BE2C (cell line): ENCODE measurements around the gene IGFBP7.

Source experiments
- DNase-seq: peaks from one replicate; pipeline ENCODE4 v3.0.0-alpha.2; 2020
- H3K27me3 ChIP-seq: fragments of 250-450 bp; sonication (Bioruptor Pico); 2 replicates; pipeline ENCODE4 v1.5.1; 2020; ENCODE audit warnings: mild to moderate bottlenecking
- H3K36me3 ChIP-seq: fragments of 250-450 bp; sonication (Bioruptor Pico); 2 replicates; pipeline ENCODE4 v1.5.1; 2020; ENCODE audit warnings: mild to moderate bottlenecking
- H3K4me1 ChIP-seq: fragments of 250-450 bp; sonication (Bioruptor Pico); 2 replicates; pipeline ENCODE4 v1.5.1; 2020
- H3K4me3 ChIP-seq: 2 replicates; pipeline ENCODE4 v1.5.1; 2011; ENCODE audit warnings: low read depth, low read length
- H3K9me3 ChIP-seq: fragments of 250-450 bp; sonication (Bioruptor Pico); 2 replicates; pipeline ENCODE4 v1.5.1; 2020
- TF ChIP-seq, protein P1 (sequence below): IDR thresholded peaks from 2 replicates; pipeline ENCODE4 v1.5.1; 2012; ENCODE audit warnings: mild to moderate bottlenecking, low read depth, low read length

Gene IGFBP7

DNA sequence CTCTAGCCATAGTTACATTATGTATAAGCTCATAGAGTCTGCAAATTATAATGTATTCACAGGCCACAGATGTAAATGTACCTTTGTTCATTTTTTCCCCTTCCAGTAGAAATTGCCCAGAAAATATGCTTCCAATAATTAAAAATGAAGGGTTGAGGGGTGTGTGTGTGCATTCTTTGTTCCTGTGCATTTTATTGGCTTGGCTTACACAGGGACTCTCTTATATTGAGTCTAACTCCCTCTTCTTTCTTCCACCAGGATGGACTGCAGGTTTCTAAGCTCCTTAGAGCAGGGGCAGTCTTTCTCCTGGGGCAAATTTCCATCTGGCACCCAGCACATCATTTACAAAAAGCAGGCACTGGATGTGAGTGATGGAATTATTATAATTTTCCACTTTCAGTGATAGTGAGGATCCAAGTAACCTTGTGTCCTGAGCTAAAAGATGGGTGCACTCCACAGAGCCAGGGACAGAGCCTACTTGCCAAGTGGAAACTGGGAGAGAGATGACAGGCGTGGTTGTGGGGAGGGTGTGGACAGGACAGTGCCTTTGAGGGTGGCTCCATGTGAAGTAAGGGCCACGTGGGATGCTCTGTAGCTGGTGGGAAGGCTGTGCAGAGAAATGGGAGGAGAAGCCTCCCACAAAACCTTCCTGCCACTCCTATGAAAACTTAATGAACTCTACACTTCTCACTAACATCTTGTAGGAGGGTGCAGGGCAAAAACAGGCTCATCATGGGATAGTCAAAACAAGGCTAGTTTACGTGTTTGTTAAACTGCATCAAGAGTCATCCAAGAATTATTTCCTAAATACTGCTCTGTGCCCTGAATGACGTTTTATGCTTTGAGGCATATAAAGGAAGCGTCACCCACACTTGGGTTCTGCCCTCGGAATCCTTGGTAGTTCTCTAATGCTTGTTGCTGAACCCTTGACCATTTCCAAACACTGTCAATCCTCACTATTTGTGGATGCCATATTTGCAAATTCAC, 16.0 kb downstream of the IGFBP7 start:
- Histone ChIP-seq H3K4me1 (no peaks in the 10 kb centered on the region; the same call in 1 of the 2 replicates), H3K27me3 (no peaks in the 10 kb centered on the region), H3K4me3 (no peak overlapping the region), H3K36me3 (no peaks in the 10 kb centered on the region), H3K9me3 (no peaks in the 10 kb centered on the region)
- no peak for DNase-seq
- TF ChIP-seq, protein P1, sequence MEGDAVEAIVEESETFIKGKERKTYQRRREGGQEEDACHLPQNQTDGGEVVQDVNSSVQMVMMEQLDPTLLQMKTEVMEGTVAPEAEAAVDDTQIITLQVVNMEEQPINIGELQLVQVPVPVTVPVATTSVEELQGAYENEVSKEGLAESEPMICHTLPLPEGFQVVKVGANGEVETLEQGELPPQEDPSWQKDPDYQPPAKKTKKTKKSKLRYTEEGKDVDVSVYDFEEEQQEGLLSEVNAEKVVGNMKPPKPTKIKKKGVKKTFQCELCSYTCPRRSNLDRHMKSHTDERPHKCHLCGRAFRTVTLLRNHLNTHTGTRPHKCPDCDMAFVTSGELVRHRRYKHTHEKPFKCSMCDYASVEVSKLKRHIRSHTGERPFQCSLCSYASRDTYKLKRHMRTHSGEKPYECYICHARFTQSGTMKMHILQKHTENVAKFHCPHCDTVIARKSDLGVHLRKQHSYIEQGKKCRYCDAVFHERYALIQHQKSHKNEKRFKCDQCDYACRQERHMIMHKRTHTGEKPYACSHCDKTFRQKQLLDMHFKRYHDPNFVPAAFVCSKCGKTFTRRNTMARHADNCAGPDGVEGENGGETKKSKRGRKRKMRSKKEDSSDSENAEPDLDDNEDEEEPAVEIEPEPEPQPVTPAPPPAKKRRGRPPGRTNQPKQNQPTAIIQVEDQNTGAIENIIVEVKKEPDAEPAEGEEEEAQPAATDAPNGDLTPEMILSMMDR, result no peak

DNA sequence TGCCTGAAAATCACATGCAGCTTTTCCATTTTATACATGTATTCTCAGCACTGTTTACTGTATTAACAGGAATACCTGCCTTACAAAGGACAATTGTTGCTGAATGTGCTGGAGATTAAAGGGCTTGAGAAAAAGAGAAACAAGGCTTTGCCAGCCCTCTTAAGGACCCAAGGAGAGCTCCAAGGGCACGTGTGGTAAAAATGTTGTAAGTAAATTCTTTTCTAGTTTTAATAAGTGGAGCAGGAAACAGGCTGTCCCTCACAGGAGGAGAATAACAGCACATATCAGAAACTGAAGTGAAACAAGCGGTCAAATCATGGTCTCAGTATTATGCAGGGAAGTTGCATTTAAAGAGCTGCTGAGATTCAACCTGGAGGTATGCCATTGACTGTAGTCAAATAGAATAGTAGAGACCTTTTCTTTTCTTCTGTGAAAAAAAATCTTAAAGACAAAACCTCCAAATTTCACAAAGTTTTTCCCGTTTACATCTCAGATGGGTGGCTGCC, 18.5 kb downstream of the IGFBP7 start:
- Histone ChIP-seq H3K36me3 (no peaks in the 10 kb centered on the region), H3K27me3 (no peaks in the 10 kb centered on the region), H3K4me1 (no peaks in the 10 kb centered on the region; the same call in 1 of the 2 replicates), H3K4me3 (no peak overlapping the region), H3K9me3 (no peaks in the 10 kb centered on the region)
- DNase-seq, result no peak
- TF ChIP-seq, protein P1, result no peak

DNA sequence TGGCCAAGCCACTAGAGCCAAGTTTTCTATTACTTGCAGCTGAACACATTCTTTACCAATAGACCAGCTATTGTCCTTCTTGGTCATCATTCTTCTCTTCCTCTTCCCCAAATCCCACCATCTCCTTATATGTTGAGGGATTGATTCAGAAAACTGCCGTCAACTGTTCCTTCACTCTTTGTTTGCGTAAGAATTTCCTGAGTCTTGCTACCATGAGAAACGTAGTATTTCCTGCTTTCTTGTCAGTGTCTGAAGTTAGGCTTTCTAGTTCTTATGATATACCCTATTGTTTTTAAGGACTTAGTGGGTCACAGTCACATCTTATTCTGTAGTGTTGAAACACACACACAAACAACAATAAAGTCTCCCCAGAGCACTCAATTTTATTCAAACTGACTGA, 20.1 kb downstream of the IGFBP7 start:
- H3K4me1 ChIP-seq, result no peaks in the 10 kb centered on the region; the same call in 1 of the 2 replicates

DNA sequence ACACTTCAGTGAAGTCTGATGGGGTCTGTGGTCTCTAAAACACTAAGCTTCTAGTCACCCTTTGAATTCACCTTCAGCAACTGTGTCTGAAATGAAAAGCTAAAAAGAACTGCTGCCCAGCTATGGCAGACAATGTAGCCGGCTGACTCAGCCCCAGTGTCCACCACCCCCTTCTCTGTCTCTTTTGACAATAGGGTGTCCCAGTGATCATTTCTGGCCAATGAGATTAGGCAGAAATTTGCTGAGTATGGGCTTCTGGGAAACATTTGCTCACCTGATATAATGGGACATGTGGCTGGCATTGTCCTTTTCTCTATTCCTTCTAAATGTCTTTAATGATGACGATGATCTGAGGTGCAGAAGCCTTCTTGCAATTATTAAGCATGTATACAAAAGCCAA, 20.6 kb downstream of the IGFBP7 start:
- Histone ChIP-seq H3K4me1 (no peaks in the 10 kb centered on the region; the same call in 1 of the 2 replicates), H3K4me3 (no peak overlapping the region), H3K36me3 (no peaks in the 10 kb centered on the region), H3K9me3 (no peaks in the 10 kb centered on the region), H3K27me3 (no peaks in the 10 kb centered on the region)
- DNase-seq, result no peak
- TF ChIP-seq, protein P1, result no peak

More for the DNA sequence above, 20.1 kb downstream of the IGFBP7 start:
- H3K4me3 ChIP-seq, result no peak overlapping the region
- H3K36me3 ChIP-seq, result no peaks in the 10 kb centered on the region
- DNase-seq, result no peak
- TF ChIP-seq, protein P1, result no peak
- H3K9me3 ChIP-seq, result no peaks in the 10 kb centered on the region
- no peaks in the 10 kb centered on the region for H3K27me3 ChIP-seq

DNA sequence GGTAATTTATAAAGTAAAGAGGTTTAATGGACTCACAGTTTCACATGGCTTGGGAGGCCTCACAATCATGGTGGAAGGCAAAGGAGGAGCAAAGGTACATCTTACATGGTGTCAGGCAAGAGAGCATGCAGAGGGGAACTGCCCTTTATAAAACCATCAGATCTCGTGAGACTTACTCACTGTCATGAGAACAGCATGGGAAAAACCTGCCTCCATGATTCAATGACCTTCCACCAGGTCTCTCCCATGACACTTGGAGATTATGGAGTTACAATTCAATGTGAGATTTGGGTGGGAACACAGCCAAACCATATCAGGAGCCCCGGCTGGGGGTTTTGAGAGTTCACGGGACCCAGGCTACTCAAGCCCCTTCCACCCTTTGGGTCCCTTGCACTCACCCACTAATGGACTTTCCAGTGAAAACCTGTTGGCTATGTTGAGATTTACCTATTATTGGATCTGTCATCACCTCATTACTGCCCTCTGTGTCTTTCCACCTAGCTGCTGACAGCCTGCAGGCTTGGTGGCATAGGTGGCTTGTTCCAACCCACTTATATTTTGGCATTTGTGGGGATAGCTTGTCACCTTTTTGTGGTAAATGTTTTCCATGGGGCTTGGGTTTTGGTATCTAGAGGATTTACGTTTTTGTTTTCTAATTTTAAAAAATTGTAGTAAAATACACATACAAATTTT, 24.0 kb downstream of the IGFBP7 start:
- DNase-seq, result no peak
- H3K9me3 ChIP-seq, result no peaks in the 10 kb centered on the region
- no peak overlapping the region for H3K4me3 ChIP-seq
- H3K4me1 ChIP-seq, result no peaks in the 10 kb centered on the region; the same call in 1 of the 2 replicates
- no peaks in the 10 kb centered on the region for H3K36me3 ChIP-seq
- TF ChIP-seq, protein P1, result no peak
- H3K27me3 ChIP-seq, result no peaks in the 10 kb centered on the region
